ENCODE results near the gene TCIRG1. TPM values are rescaled to one million over a fixed set of nuclear protein-coding genes. Genes with fewer than 3 reads are reported as not detected.

Gene TCIRG1
- polyA plus RNA-seq, 1 donor from 2014 or later, result 46.0 TPM

DNA sequence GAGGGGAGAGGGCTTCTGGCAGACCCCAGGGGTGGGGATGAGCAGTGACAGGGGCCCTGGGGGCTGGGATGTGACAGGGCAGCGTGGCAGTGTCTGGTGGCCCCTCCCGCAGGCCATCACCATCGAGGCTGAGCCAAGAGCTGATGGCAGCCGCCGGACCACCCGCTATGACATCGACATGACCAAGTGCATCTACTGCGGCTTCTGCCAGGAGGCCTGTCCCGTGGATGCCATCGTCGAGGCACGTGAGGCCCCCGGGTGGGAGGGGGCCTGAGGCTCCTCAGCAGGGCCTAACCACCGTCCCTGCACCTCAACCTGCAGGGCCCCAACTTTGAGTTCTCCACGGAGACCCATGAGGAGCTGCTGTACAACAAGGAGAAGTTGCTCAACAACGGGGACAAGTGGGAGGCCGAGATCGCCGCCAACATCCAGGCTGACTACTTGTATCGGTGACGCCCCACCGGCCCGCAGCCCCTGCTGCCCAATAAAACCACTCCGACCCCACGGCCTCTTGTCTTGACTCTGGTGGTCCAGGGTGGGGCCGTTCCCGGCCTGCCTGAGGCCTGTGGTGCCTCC lies 2.6 kb upstream of the TCIRG1 start:
- peak overlapping the region; percentile 44 to 91 (median 78) for H3K27ac Mint-ChIP-seq
- peak overlapping the region in 1 of 4 donors; percentile 81 for H3K4me3 Mint-ChIP-seq
- peaks cover 5 to 13% (median 11%) of the 10 kb centered on the region in 3 donors for H3K4me1 Mint-ChIP-seq
- H3K36me3 Mint-ChIP-seq, result peaks cover 2% of the 10 kb centered on the region
- H3K27me3 Mint-ChIP-seq, result no peaks in the 10 kb centered on the region
- no peaks in the 10 kb centered on the region for H3K9me3 Mint-ChIP-seq

DNA sequence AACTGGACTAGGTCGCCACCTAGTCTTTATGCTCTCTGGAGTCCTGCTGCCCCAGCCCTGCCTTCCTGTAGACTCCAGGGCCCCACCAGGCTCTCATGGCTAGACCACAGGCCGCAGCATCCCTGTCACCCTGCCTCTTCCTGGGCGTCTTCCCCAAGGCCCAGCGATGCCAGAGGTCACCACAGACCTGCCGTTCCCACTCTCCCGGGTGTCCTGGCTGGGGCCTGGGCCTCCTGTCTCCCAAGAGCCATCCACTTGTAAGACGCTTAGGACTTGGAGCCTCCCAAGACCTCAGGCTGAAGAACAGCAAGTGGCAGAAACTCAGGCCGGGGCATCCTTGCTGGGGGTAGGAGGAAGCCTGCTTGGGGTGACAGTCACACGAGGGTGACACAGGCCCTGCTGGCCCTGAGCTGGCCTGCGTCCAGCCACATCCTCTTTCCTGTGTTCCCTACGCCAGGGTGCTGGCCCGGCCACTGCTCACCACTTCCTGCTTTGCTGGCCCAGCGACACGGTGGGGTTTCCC lies 2.0 kb upstream of the TCIRG1 start:
- no peaks in the 10 kb centered on the region for H3K9me3 Mint-ChIP-seq
- H3K27ac Mint-ChIP-seq, result peak overlapping the region; percentile 44 to 91 (median 91)
- H3K27me3 Mint-ChIP-seq, result no peaks in the 10 kb centered on the region
- H3K4me1 Mint-ChIP-seq, result peaks cover 5 to 12% (median 11%) of the 10 kb centered on the region in 3 donors
- no peaks in the 10 kb centered on the region for H3K36me3 Mint-ChIP-seq
- peak overlapping the region in 2 of 4 donors; percentile 28 to 81 for H3K4me3 Mint-ChIP-seq

GRCh38 chr11:68037411-68038225 lies 1.2 kb upstream of the TCIRG1 start:
- H3K4me3 Mint-ChIP-seq, result peak overlapping the region; percentile 23 to 81 (median 63)
- no peaks in the 10 kb centered on the region for H3K36me3 Mint-ChIP-seq
- peak overlapping the region; percentile 44 to 91 (median 91) for H3K27ac Mint-ChIP-seq
- no peaks in the 10 kb centered on the region for H3K27me3 Mint-ChIP-seq
- no peaks in the 10 kb centered on the region for H3K9me3 Mint-ChIP-seq
- H3K4me1 Mint-ChIP-seq, result peaks cover 5 to 11% (median 11%) of the 10 kb centered on the region in 3 donors

- no peaks in the 10 kb centered on the region for H3K27me3 Mint-ChIP-seq
- H3K36me3 Mint-ChIP-seq, result no peaks in the 10 kb centered on the region
- H3K4me3 Mint-ChIP-seq, result peak overlapping the region; percentile 87 to 98 (median 96)
- H3K27ac Mint-ChIP-seq, result no peak overlapping the region
- peaks cover 5 to 11% (median 11%) of the 10 kb centered on the region in 3 donors for H3K4me1 Mint-ChIP-seq
- no peaks in the 10 kb centered on the region for H3K9me3 Mint-ChIP-seq
Observed at GRCh38 chr11:68038226-68038717, 553 bp upstream of the TCIRG1 start.

DNA sequence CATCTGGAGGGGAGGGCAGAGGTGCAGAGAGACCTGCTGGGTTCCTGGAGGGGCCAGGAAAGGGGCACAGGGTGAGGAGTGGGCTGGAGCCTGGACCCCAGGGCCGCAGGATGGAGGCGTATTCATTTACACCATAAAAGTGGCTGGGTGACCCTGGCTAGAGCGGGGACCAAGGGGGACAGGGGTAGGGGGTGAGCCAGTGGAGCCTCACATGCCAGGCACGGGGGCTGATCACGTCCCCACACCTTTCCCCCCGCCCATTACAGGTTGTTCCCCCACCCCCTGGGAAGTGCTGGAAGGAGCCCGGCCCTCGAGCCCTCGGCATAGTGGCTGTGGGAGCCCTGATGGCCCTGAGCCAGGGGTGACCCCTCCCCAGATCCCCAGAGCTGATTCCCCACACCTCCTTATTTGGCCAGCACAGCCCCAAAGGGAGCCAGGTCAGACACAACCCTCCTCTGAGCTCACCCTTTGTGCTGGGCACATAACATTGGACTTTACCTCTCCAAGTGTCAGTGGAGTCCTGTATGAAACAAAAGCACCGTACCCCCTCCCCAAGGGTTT lies 781 bp downstream of the TCIRG1 start:
- H3K4me1 Mint-ChIP-seq, result peaks cover 5 to 11% (median 11%) of the 10 kb centered on the region in 3 donors
- H3K4me3 Mint-ChIP-seq, result peak overlapping the region; percentile 87 to 98 (median 96)
- H3K36me3 Mint-ChIP-seq, result no peaks in the 10 kb centered on the region
- peak overlapping the region; percentile 90 to 98 (median 91) for H3K27ac Mint-ChIP-seq
- no peaks in the 10 kb centered on the region for H3K27me3 Mint-ChIP-seq
- no peaks in the 10 kb centered on the region for H3K9me3 Mint-ChIP-seq

DNA sequence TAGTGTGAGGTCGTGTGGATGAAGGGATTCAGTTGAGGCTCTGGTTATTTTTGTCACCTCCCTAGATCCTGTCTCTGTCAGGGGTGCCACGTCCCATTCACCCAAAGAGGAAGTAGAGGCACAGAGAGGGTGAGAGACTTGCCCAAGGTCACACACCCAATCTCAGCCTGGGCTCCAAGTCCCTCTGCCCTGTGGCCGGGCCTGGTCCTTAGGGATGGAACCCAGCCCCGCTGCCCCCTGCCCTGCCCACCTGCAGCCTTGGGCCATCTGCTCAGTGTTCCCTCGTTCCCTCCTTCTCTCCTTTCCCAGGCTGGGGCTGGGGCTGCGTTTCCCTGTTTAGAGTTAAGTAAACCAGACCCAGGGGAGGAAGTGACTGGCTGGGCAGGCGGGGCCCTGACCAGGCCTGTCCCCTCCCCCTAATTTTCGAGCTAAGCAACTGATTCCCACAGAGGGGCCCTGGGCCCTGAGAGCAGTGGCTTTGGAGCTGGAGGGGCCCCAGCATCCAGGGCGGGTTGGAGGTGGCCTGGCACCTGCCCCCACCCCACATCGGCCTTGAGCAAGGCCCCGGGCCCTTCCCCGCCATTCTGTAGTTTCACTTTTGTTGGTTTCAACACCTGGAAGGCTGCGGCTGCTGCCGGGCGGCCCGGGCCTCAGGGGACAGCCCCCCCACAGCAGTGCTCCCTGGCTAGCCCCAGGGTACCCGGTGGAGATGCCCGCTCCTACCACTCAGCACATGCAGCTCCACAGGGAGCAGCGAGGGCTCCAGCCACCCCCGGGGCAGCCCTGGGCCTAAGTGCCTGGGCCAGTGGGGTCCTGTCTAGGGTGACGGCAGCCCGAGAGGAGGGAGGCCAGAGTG lies 1.5 kb downstream of the TCIRG1 start:
- Mint-ChIP-seq H3K9me3 (no peaks in the 10 kb centered on the region), H3K36me3 (no peaks in the 10 kb centered on the region), H3K4me1 (peaks cover 5 to 11% (median 11%) of the 10 kb centered on the region in 3 donors), H3K4me3 (peak overlapping the region; percentile 87 to 98 (median 96)), H3K27me3 (no peaks in the 10 kb centered on the region), H3K27ac (peak overlapping the region; percentile 90 to 98 (median 91))

GRCh38 chr11:68040957-68041591 lies 2.2 kb downstream of the TCIRG1 start:
- Mint-ChIP-seq H3K36me3 (no peaks in the 10 kb centered on the region), H3K27ac (peak overlapping the region; percentile 90 to 98 (median 91)), H3K27me3 (no peaks in the 10 kb centered on the region), H3K4me3 (peak overlapping the region; percentile 87 to 98 (median 96)), H3K9me3 (no peaks in the 10 kb centered on the region), H3K4me1 (peaks cover 5 to 11% (median 11%) of the 10 kb centered on the region in 3 donors)

DNA sequence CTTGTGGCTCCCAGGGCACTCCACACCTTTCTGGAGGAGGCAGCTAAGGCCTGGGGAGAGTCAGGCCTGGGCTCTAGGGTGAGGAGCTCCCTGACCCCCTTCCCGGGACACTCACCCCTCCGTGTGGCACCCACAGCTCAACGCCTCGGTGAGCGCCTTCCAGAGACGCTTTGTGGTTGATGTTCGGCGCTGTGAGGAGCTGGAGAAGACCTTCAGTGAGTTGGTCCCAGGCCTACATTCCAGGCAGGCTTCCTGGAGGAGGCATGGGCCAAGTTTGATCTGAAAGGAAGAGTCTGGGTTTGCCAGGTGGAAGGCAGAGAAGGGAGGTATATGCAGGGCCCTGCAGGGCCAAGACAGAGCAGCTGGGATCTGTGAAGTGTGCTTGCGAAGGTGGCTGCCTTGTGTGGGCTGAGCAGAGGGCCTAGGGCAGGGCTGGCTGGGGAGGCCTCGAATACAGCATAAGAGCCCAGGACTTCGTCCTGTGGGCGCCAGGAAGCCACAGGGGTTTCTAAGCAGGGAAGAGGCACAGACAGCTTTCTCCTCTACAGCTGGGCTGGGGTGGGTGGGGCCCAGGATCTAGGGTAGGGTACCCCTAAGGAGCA lies 2.9 kb downstream of the TCIRG1 start:
- Mint-ChIP-seq H3K27ac (peak overlapping the region in 2 of 3 donors; percentile 31 to 48), H3K9me3 (no peaks in the 10 kb centered on the region), H3K27me3 (no peaks in the 10 kb centered on the region), H3K4me1 (peaks cover 5 to 10% (median 10%) of the 10 kb centered on the region in 3 donors), H3K36me3 (no peaks in the 10 kb centered on the region), H3K4me3 (peak overlapping the region in 3 of 4 donors; percentile 65 to 72 (median 67))

- Mint-ChIP-seq H3K27ac (no peak overlapping the region), H3K4me3 (no peak overlapping the region), H3K4me1 (peaks cover 3 to 6% (median 5%) of the 10 kb centered on the region in 3 donors), H3K27me3 (no peaks in the 10 kb centered on the region), H3K9me3 (no peaks in the 10 kb centered on the region), H3K36me3 (no peaks in the 10 kb centered on the region)
Observed at GRCh38 chr11:68042219-68043028, 3.6 kb downstream of the TCIRG1 start.

DNA sequence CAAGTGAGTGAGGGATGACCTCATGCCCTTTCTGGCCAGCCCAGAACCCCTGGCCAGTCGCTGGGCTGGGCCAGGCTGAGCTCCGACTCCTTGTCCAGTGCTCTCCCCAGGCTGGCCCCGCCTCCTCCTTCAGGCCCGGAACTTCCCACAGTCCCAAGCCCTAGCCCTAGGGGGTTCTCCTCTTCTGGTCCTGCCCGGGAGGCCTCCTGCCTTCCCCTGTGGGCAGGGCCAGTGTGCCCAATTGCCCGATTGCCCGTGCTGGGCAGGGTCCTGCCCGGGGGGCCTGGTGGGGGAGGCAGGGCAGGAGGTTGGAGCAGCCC lies 4.2 kb downstream of the TCIRG1 start:
- Mint-ChIP-seq H3K4me3 (no peak overlapping the region), H3K9me3 (no peaks in the 10 kb centered on the region), H3K4me1 (peaks cover 1 to 5% (median 5%) of the 10 kb centered on the region in 3 donors), H3K27me3 (no peaks in the 10 kb centered on the region), H3K36me3 (no peaks in the 10 kb centered on the region), H3K27ac (no peak overlapping the region)

DNA sequence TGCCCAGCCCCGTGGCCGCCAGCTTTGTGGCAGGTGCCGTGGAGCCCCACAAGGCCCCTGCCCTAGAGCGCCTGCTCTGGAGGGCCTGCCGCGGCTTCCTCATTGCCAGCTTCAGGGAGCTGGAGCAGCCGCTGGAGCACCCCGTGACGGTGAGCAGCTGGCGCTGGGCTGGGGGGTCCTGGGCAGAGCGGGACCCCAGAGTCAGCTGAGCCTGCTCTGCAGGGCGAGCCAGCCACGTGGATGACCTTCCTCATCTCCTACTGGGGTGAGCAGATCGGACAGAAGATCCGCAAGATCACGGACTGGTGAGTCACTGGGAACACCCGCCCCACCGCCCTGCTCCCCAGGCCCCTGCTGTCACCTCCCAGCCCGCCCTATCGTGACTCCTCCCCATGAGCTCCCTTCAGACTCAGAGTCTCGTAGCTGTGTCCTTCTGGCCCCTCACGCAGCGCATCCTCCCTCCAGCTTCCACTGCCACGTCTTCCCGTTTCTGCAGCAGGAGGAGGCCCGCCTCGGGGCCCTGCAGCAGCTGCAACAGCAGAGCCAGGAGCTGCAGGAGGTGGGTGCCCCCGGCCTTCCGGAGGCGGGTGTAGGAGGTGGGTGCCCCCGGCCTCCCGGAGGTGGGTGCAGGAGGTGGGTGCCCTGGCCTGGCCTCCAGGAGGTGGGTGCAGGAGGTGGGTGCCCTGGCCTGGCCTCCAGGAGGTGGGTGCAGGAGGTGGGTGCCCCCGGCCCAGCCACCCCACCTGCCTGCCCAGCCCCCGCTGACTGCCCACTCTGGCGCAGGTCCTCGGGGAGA lies 4.7 kb downstream of the TCIRG1 start:
- Mint-ChIP-seq H3K9me3 (no peaks in the 10 kb centered on the region), H3K4me3 (no peak overlapping the region), H3K4me1 (peaks cover 1 to 5% (median 5%) of the 10 kb centered on the region in 3 donors)

DNA sequence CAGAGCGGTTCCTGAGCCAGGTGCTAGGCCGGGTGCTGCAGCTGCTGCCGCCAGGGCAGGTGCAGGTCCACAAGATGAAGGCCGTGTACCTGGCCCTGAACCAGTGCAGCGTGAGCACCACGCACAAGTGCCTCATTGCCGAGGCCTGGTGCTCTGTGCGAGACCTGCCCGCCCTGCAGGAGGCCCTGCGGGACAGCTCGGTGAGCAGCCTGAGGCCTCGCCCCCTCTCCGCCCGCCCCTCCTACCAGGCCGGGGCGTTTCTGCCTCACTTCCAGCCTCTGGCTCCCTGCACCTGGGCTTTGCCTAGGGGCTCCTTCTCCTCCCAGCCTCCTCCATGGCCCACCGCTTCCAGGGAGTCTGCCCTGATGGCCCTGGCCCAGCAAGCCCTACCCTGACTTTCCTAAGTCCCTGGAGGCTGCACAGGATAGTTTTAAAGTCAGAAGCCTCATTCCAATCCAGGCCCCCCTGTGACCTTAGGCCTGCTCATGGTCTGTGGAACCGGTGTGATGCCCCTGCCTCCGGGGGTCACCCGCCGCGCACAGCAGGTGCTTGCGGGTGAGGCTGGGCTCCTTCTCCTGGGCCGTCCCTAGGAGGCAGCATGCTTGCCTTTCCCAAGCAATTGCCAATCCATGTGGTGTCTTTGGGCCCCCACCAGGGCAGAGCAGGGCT lies 5.5 kb downstream of the TCIRG1 start:
- Mint-ChIP-seq H3K27me3 (no peaks in the 10 kb centered on the region), H3K4me3 (no peak overlapping the region), H3K36me3 (no peaks in the 10 kb centered on the region), H3K9me3 (no peaks in the 10 kb centered on the region), H3K27ac (no peak overlapping the region), H3K4me1 (peaks cover 1 to 5% (median 4%) of the 10 kb centered on the region in 3 donors)

More for the DNA sequence above, 4.7 kb downstream of the TCIRG1 start:
- H3K27me3 Mint-ChIP-seq, result no peaks in the 10 kb centered on the region
- no peaks in the 10 kb centered on the region for H3K36me3 Mint-ChIP-seq
- no peak overlapping the region for H3K27ac Mint-ChIP-seq
